Muscle of back (tissue), 11 donors: ENCODE measurements around the gene BPI. TPM values are rescaled to one million over a fixed set of nuclear protein-coding genes. Genes with fewer than 3 reads are reported as not detected.
"Not testable (repeated sequence)": the region's sequence is repeated elsewhere in the genome, so short reads cannot be mapped to it uniquely, and the experiment has no call there.

Experiments used
- DNase-seq, 3 donors: peaks; one replicate each; pipeline versions ENCODE4 v3.0.0 to v3.0.0-alpha.2; 2013
- polyA plus RNA-seq, 10 donors: library from polyadenylated mRNA; unstranded; fragments of 120-200 nt; gene quantifications; one replicate each; pipeline ENCODE4 v1.2.1, GENCODE V29; 2013; ENCODE audit not compliant: insufficient read length in 10 of 10

BPI gene
- polyA plus RNA-seq, 10 donors = 0.12 to 1.8 (median 0.73) TPM

DNA sequence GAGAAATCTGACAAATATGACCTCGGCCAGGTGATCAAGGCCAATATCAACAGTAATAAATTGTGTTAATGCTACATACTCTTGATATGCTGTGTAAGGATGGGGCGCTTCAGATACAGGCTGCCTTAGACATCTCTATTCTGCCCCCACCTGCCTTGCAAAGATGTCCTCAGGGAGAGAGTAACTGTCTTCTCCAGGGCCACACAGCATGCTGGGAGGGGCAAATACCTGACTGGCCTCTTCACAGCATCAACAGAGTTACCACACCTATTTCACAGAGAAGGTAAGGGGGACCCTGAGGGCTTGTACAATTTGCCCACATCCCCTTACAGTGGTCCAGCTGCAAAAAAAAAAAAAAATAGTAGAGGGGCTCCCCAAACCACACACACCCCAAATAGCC lies 26.3 kb upstream of the BPI start:
- DNase-seq = no peak

DNA sequence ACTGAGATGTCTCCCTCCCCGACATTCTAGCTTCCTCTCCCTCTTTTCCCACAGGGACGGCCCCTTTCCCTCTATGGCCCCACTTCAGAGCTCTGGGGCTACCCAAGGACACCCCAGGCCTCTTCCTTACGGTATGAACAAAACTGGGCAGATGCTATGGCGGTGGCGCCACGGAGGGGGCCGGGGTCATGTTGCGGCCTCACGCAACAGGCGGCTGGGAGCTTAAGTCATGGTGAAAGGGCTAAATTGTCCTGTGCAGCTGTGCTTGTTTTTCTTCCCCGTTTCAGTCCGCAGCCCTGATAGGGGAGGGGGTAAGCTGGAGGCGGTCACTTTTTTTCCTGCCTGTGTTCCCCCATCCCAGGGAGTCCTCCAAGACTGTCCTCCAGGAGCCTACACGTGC lies 25.8 kb upstream of the BPI start:
- DNase-seq = peak in 1 of 3 donors; percentile 81

- DNase-seq = no peak
These were observed 25.2 kb upstream of the BPI start for GRCh38 chr20:38278763-38279162.

GRCh38 chr20:38281176-38281915 lies 22.6 kb upstream of the BPI start:
- DNase-seq = not testable (repeated sequence)

DNA sequence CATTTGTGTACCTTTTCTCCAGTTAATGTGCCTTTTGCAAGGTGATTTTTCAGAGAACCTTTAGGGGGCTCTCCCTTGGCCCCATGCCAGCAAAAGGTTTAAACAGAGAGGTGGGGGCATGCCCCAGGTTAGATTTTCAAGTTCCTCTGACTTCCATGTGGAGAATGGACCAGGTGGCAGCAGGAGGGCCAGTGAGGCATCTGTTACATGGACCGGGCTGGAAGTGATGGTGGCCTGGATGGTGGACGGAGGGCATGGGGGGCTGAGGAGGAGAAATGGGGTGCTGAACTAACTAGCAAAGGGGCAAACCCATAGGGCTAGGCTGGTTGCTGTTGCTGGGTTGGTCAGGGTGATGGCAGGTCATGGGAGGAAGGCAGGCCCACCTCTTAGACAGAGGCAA lies 20.7 kb upstream of the BPI start:
- no peak for DNase-seq

DNA sequence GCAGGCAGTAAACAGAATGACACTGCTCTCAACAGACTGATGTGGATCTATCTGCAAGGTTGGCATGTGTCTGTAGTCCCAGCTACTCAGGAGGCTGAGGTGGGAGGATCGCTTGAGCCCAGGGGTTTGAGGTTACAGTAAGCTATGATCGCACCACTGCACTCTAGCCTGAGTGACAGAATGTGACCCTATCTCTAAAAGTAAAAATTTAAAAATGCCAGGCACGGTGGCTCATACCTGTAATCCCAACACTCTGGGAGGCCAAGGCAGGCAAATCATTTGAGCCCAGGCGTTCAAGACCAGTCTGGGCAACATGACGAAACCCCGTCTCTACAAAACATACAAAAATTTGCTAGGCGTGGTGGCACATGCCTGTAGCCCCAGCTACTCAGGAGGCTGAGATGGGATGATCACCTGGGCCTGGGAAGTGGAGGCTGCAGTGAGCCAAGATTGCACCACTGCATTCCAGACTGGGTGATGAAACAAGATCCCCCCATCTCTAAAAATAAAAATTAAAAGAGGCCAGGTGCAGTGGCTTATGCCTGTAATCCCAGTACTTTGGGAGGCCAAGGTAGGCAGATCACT lies 19.8 kb upstream of the BPI start:
- not testable (repeated sequence) for DNase-seq

DNA sequence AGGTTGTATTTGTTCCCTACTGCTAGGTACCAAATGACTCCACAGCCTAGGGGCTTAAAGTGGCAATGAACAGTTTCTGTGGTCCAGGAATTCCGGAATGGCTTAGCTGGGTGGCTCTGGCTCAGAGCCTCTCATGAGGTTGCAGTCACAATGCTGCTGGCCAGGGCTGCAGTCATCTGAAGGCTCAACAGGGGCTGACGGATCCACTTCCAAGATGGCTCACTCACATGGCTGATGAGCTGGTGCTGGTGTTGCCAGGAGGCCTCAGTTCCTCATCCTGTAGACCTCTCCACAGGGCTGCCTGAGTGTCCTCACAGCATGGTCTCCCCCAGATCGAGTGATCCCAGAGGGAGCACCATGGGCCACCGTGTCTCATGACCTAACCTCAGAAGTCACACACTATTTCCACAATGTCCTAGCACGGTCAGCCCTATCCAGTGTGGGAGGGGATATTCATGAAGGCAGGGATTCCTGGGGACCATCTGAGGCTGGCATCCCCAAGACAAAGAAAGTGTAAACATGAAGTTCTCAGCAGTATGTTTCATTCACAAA lies 19.0 kb upstream of the BPI start:
- no peak for DNase-seq

- DNase-seq = peak in 1 of 3 donors; percentile 76
These were observed 17.1 kb upstream of the BPI start for GRCh38 chr20:38286586-38287531.

- DNase-seq = peak in 1 of 3 donors; percentile 49
These were observed 12.8 kb upstream of the BPI start for GRCh38 chr20:38290829-38291814.

DNA sequence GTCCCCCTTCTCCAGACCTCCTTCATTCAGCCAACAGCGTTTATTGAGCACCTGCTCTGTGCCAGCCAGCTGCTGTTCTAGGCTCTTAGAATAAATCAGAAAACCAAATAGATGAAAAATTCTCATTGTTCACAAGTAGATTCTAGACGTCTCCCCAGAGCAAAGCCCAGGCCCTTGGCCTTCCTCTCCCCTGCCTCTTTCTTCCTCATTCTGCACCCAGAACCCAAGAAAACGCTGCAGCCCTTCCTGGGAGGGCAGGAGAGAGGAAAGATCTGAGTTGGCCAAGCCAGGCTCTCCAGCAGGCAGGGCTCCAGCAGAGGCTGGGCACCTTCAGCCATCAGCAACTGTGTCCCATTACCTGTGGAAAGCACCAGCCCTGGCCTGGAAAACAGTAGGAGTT lies 12.0 kb upstream of the BPI start:
- DNase-seq = no peak

DNA sequence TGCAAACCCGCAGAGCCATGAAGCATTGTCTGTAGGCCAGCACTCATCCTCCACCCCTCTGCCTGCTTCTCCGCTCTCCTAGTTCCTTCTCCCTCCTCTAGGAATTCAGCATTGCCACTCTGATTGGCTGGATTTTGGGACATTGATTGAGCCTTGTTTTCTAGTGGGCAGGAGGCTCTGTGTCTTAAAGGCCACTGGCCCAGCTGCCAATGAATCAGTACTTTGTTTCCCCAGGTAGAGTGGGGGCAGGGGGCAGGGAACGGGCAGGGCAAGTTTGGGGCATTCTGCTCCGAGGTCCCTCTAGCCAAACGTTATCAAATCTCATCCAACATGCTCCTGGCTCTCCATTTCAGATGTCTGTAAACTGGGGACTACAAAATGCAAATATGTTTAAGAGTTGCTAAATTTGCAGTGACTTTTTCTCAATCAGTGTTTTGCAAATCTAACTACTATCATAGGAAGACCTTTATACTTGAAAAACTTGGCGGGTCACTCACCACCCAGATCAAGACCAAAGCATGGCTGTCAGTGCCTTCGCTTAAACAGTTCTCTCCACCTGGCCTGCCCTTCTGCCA lies 10.4 kb upstream of the BPI start:
- DNase-seq = no peak

- DNase-seq = no peak
These were observed 9.8 kb upstream of the BPI start for GRCh38 chr20:38294076-38294591.

GRCh38 chr20:38295811-38296210 lies 8.1 kb upstream of the BPI start:
- no peak for DNase-seq

GRCh38 chr20:38296433-38296832 lies 7.5 kb upstream of the BPI start:
- no peak for DNase-seq

- DNase-seq = no peak
These were observed 5.9 kb upstream of the BPI start for GRCh38 chr20:38297916-38298674.

- DNase-seq = peak in 2 of 3 donors; percentile 68 to 90
These were observed 5.1 kb upstream of the BPI start for GRCh38 chr20:38298768-38299288.

DNA sequence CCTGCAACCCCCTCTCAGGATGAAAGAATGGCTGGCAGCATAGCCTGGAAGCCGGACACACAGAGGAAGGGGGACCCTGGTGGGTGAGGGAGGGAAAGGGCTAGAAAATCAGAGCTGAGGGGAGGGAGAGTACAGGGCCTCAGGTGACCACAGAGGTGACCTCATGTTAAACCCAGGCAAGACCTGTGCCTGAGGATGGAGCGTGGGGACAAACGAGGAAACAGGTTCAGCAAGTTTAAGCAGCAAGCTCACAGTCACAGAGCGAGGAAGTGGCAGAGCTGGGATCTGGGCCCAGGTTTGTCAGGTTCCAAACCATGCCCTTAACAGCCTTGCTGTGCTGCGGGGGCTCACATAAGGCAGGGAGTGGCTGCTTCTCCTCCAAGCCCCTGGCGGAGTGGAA lies 4.0 kb upstream of the BPI start:
- no peak for DNase-seq

DNA sequence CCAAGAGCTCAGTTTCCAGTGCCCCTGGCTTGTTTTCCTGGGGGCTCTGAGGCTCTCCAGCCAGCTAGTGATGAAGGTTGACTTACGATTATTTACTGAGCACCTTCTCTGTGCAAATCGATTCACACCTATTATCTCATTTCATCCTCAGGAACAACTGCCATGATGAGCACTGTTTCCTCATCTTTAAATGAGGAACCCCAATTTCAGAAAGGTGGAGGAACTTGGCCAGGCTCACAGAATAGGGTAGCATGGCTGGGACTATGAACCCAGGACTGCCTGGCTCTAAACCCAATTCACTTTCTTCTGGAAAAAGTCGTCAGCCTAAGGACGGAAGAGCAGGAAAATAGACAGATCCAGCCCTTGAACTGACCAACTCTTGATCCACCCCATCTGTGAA lies 3.5 kb upstream of the BPI start:
- no peak for DNase-seq

DNA sequence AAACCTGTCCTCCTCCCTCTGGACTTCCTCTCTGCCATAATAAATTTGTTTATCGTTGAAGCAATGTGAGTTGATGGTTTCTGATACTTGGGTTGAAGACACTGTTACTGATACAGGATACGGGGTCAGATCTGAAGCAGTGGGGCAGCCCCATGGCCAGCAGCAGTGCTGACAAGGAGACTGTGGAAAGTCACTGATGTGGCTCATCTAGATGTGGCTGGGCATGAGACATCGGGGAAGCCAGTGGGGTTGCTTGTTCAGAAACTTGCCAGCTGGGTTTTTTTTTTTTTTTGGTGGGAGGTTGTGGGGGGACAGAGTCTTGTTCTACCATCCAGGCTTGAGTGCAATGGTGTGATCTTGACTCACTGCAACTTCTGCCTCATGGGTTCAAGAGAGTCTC lies 2.6 kb upstream of the BPI start:
- no peak for DNase-seq
